Measurements from ENCODE around the gene PRKACG.
"Not testable (repeated sequence)": the region's sequence is repeated elsewhere in the genome, so short reads cannot be mapped to it uniquely, and the experiment has no call there.

Gene PRKACG

GRCh38 chr9:69014013-69014412, at the start of gene PRKACG:
Gene PRKACG, minus strand, starts transcription at chr9:69014113. Its CDS starts 21 bp downstream, at chr9:69014092.
- DNase-seq (ENCODE audit: extremely low spot score, insufficient read length, low read depth) (no peak), FAIRE-seq (no peak)

- FAIRE-seq (no peak), DNase-seq (ENCODE audit: extremely low spot score, insufficient read length, low read depth) (no peak)
Observed at GRCh38 chr9:69062195-69062594, 48.3 kb upstream of the PRKACG start.

DNA sequence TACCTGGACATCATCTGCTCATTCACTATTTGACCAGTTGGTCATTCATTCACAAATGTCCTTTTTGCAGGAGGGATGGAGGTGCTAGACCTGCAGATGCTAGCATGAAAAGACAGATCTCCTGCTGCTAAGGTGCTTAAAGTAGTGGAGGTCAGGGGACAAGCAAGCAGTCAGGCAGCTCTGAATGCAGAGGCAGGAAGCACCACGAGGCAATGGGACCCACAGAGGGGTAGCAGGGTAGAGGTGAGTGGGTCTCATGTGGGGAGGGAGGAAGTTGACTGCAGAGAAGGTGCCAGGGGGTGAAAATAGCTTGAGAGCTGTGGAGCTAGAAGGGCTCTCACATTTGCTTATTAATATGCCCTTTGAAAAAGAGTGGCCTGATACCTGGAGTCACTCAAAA, 46.9 kb upstream of the PRKACG start:
- DNase-seq (ENCODE audit: extremely low spot score, insufficient read length, low read depth) (no peak), FAIRE-seq (no peak)

DNA sequence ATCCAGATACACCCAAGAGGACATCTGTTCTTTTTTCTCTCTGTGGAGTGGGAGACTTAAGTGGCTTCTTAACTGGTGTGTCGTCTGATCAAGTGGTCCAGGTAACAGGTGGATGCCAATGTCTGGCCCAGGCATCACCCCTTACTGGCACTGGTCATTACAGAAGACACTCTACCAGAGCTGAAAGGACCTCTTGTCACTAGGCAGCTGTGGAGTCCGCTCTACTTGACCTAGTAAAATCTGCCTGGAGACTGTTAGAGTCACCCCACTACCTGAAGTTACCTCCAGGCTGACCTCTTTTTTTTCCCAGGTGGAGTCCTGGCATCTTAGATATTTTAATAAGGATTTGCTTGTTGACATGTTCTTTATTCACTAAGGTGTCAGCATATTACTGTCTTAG, 44.2 kb upstream of the PRKACG start:
- FAIRE-seq (no peak), DNase-seq (ENCODE audit: extremely low spot score, insufficient read length, low read depth) (no peak)

- DNase-seq (ENCODE audit: extremely low spot score, insufficient read length, low read depth), result no peak
- FAIRE-seq, result no peak
Observed at GRCh38 chr9:69056191-69056815, 42.4 kb upstream of the PRKACG start.

- FAIRE-seq (no peak), DNase-seq (ENCODE audit: extremely low spot score, insufficient read length, low read depth) (no peak)
Observed at GRCh38 chr9:69054989-69055388, 41.1 kb upstream of the PRKACG start.

GRCh38 chr9:69050936-69051335, 37.0 kb upstream of the PRKACG start:
- not testable (repeated sequence) for FAIRE-seq; DNase-seq (ENCODE audit: extremely low spot score, insufficient read length, low read depth)

DNA sequence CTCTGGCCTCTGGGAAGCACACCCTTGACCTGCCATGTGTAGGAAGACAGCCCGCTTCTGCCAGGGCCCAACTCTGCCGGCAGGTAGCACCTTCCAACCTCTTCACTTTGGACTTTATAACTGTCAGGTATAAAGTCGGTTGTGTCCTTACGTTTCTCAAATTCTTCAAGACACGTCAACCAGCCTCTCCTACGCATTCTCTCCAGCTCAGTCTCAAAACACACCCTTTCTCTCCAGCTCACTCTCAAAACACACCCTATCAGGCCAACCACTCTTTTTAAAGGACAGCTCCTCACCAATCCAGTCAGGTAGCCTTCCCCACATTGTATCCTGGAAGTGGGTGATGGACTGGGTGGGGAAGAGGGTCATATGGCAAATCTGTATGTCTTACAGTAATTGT, 35.2 kb upstream of the PRKACG start:
- DNase-seq (ENCODE audit: extremely low spot score, insufficient read length, low read depth) (no peak), FAIRE-seq (no peak)

DNA sequence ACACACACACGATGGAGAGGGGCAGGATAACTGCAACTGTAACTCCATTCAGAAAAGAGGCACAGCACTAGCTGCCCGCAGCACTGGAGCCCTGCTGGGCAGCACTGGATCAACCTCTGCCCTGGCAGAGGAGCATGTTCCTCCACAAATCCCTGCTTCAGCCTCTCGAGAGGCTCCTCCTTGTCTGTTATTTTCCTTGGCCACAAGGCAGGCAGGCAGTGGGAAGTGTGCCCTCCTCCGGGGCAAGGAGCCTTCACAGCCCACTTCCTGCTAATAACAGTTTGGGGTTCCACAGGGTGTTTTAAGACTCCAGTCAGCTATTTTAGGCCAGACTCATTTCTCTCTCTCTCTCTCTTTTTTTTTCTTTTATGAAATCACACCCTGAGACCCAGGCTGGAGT, 33.5 kb upstream of the PRKACG start:
- FAIRE-seq, result no peak

DNA sequence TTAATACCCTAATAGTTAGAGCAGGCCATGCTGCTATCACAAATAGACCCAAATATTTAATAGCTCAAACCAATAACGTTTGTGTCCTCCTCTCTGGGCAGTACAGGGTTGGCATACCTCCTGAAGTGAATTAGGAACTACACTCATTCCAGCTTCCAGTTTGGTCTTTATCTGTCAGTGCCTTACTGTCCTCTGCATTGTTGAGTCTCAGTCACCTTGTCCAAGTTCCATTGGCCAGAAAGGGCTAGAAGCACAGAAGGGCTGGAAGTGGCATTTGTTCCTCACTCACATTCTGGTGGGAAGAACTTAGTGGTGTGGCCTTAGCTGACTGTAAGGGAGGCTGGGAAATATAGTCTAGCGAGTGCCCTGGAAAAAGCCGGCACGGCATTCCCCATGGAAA, 32.8 kb upstream of the PRKACG start:
- FAIRE-seq, result no peak

More for the DNA sequence above, 33.5 kb upstream of the PRKACG start:
- DNase-seq (ENCODE audit: extremely low spot score, insufficient read length, low read depth), result no peak

DNA sequence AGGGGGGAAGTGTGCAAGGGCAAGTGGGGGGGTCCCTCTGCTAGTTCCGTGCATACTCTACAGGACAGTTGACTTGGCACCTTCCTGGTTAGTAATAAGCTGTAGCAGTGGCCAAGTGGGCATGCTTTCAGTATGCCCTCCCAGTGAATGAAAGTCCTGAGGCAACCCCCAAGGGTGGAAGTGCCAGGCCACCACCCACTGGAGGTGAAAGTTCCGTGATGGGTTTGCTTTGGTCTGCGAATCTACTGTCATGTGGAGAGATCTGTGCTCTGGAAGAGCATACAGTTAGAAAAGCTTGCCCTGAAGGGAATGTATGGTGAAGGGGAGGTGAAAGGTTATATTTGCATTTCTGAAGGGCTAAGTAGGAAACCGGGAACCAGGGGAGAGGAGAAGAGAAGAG, 31.9 kb upstream of the PRKACG start:
- FAIRE-seq (no peak), DNase-seq (ENCODE audit: extremely low spot score, insufficient read length, low read depth) (no peak)

More for the DNA sequence above, 32.8 kb upstream of the PRKACG start:
- DNase-seq (ENCODE audit: extremely low spot score, insufficient read length, low read depth), result no peak

DNA sequence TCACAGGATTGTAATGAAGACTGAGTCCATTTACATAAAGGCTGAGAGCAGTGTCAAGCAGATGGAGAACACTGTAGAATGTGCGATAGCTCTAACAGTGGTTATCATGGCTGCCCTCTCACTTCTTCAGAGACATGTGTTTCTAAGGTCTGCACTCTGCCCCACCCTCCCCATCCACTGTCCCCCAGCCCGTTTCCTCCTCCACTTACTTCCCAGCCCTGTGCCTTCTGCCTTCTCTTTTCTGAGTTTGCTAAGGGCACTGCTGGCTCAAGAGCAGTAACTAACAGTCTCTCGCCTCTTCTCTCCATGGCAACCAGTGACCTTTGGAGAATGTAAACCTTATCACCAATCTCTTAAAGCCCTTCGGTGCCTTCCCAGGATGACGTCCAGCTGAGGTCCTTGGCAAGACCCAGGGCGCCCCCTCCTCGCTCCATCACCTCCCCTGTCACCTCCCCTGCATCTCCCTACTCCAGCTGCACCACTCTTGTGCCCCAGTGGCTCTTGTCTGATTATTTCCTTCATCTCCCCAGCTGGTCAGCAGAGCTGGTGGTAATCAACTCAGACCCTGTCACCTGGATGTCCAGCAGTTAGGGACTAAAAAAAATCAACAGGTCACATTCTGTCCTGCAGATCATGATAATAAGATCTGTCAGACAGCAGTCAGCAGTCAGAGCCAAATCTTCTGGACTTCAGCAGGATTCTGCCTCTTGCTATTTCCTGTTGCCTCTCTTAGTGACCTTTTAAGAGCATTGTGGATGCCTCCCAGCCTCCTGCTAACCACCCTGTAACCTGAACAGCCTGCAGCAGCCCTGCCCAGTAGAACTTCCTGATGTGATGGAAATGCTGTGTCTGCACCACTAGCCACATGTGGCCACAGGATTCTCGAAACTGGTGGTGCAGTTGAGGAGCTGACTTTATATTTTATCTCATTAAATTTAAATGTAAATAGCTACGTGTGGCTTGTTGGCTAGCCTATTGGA, 30.6 kb upstream of the PRKACG start:
- DNase-seq (ENCODE audit: extremely low spot score, insufficient read length, low read depth) (no peak), FAIRE-seq (no peak)

DNA sequence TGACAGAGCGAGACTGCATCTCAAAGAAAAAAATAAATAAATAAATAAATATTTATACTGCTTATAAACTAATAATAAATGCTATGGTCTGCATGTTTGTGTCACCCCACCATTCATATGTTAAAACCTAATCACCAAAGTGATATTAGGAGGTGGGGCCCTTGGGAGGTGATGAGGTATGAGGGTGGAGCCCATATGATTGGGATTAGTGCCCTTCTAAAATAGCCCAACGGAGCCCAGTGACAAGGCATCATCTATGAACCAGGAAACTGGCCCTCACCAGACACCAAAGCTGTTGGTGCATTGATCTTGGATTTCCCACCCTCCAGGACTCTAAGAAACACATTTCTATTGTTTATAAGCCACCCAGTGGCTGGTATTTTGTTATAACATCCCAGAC, 26.7 kb upstream of the PRKACG start:
- FAIRE-seq (no peak), DNase-seq (ENCODE audit: extremely low spot score, insufficient read length, low read depth) (no peak)

GRCh38 chr9:69036799-69037198, 22.9 kb upstream of the PRKACG start:
- DNase-seq (ENCODE audit: extremely low spot score, insufficient read length, low read depth), result no peak
- FAIRE-seq, result no peak

DNA sequence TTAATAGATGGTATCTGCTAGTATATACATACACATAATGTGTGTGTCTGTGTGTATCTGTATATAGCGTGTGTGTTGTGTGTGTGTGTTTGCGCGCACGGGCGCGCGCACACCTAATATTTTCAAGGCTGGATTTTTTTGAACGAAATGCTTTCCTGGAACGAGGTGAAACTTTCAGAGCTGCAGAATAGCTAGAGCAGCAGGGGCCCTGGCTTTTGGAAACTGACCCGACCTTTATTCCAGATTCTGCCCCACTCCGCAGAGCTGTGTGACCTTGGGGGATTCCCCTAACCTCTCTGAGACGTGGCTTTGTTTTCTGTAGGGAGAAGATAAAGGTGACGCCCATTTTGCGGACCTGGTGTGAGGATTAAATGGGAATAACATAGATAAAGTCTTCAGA, 22.4 kb upstream of the PRKACG start:
- FAIRE-seq (peak; percentile 69), DNase-seq (ENCODE audit: extremely low spot score, insufficient read length, low read depth) (no peak)

GRCh38 chr9:69035438-69036308, 21.8 kb upstream of the PRKACG start, which contains the start of gene FXN:
Gene FXN, plus strand, starts transcription at chr9:69035752. Its CDS starts 31 bp downstream, at chr9:69035783.
- DNase-seq (ENCODE audit: extremely low spot score, insufficient read length, low read depth) (peak; percentile 89), FAIRE-seq (peak; percentile 84)

DNA sequence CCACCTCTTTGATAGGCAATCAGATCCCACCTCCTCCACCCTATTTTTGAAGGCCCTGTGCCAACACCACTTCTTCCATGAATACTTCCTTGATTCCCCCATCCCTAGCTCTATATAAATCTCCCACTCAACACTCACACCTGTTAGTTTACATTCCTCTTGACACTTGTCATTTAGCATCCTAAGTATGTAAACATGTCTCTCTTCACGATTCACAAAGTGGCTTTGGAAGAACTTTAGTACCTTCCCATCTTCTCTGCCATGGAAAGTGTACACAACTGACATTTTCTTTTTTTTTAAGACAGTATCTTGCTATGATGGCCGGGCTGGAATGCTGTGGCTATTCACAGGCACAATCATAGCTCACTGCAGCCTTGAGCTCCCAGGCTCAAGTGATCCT, 20.2 kb upstream of the PRKACG start:
- FAIRE-seq (no peak), DNase-seq (ENCODE audit: extremely low spot score, insufficient read length, low read depth) (no peak)

DNA sequence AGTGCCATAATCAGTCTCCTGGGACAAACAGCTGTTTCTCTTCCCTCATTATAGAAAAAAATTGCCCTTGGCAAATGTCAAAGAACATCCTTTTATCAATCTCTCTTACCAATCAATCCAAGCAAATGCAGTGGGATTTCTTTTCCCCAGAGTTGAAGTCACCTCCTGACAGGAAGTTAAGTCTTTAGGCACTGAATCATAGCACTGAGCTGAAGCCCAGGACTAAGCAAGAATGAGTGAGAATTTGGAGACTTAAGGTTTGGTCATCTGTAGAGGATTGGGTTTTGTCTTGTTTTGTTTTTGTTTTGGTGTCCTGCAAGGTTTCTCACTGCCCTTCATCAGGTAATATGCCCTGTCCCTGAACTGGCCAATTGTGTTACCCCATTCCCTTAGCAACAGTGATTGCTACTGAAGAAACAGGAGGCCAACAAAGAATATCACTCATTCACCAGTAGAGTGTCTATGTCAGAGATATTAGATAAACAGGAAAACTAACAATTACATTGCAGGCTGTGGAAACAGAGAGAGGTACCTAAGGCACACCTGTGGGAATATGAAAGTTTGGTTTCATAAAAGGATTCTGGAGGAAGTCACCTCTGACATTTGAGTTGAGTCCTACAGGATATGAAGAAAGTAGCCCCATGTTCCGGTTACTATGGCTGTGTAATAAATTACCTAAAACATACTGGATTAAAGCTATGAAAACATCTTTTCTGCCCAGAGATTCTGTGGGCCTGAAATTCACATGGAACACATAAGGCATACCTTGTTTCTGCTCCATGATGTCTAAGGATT, 17.1 kb upstream of the PRKACG start:
- DNase-seq (ENCODE audit: extremely low spot score, insufficient read length, low read depth), result no peak
- FAIRE-seq, result no peak

GRCh38 chr9:69029535-69029934, 15.6 kb upstream of the PRKACG start:
- FAIRE-seq (no peak), DNase-seq (ENCODE audit: extremely low spot score, insufficient read length, low read depth) (no peak)

Measured in GM18507 (cell line).